H9 (cell line): ENCODE measurements around the gene ERBIN. TPM values are rescaled to one million over a fixed set of nuclear protein-coding genes. Genes with fewer than 3 reads are reported as not detected.

Experiments used
- DNase-seq: peaks from one replicate; pipeline ENCODE4 v3.0.0-alpha.2; 2017
- H2AFZ ChIP-seq: one replicate; pipeline ENCODE4 v1.6.1; 2013; ENCODE audit warnings: mild to moderate bottlenecking, low read length, control low read depth, moderate library complexity
- H2AK5ac ChIP-seq: 2 replicates; pipeline ENCODE4 v1.6.1; 2013; ENCODE audit warnings: low read length, control low read depth, mixed read lengths; ENCODE audit not compliant: insufficient read length
- H2BK120ac ChIP-seq: one replicate; pipeline ENCODE4 v1.6.1; 2013; ENCODE audit warnings: low read depth, mild to moderate bottlenecking, low read length, control low read depth, inconsistent platforms; ENCODE audit not compliant: poor library complexity, severe bottlenecking
- H2BK12ac ChIP-seq: 2 replicates; pipeline ENCODE4 v1.6.1; 2013; ENCODE audit warnings: low read length, control low read depth, mixed read lengths, low read depth; ENCODE audit not compliant: insufficient read length
- H2BK15ac ChIP-seq: 2 replicates; pipeline ENCODE4 v1.6.1; 2013; ENCODE audit warnings: low read depth, low read length, control low read depth
- H2BK20ac ChIP-seq: one replicate; pipeline ENCODE4 v1.6.1; 2013; ENCODE audit warnings: low read depth, mild to moderate bottlenecking, low read length, control low read depth, inconsistent platforms; ENCODE audit not compliant: poor library complexity, severe bottlenecking
- H2BK5ac ChIP-seq: 2 replicates; pipeline ENCODE4 v1.6.1; 2013; ENCODE audit warnings: low read length, control low read depth, mixed read lengths; ENCODE audit not compliant: insufficient read length
- H3K14ac ChIP-seq: 2 replicates; pipeline ENCODE4 v1.6.1; 2013; ENCODE audit warnings: low read length, control low read depth; ENCODE audit not compliant: insufficient read depth
- H3K18ac ChIP-seq: 2 replicates; pipeline ENCODE4 v1.6.1; 2013; ENCODE audit warnings: low read depth, mild to moderate bottlenecking, mixed read lengths, low read length, control low read depth; ENCODE audit not compliant: insufficient read length
- H3K23ac ChIP-seq: 2 replicates; pipeline ENCODE4 v1.6.1; 2013; ENCODE audit warnings: low read length, control low read depth, mixed read lengths, low read depth; ENCODE audit not compliant: insufficient read length
- H3K23me2 ChIP-seq: 2 replicates; pipeline ENCODE4 v1.6.1; 2013; ENCODE audit warnings: low read depth, mild to moderate bottlenecking, mixed read lengths, low read length, control low read depth; ENCODE audit not compliant: insufficient read length, poor library complexity, severe bottlenecking
- H3K27ac ChIP-seq: 2 replicates; pipeline ENCODE4 v1.5.1; 2013; ENCODE audit warnings: low read length, control low read depth, mixed read lengths, low read depth; ENCODE audit not compliant: insufficient read length
- H3K27me3 ChIP-seq: 2 replicates; pipeline ENCODE4 v1.6.1; 2013; ENCODE audit warnings: low read length, control low read depth, inconsistent platforms; ENCODE audit not compliant: insufficient read depth
- H3K4ac ChIP-seq: 2 replicates; pipeline ENCODE4 v1.6.1; 2013; ENCODE audit warnings: low read depth, mild to moderate bottlenecking, control low read depth, inconsistent platforms, low read length, moderate library complexity
- H3K4me1 ChIP-seq: 2 replicates; pipeline ENCODE4 v1.6.1; 2013; ENCODE audit warnings: low read length, control low read depth, inconsistent platforms; ENCODE audit not compliant: insufficient read depth
- H3K4me2 ChIP-seq: 2 replicates; pipeline ENCODE4 v1.6.1; 2013; ENCODE audit warnings: low read length, control low read depth, mixed read lengths; ENCODE audit not compliant: insufficient read length, insufficient read depth
- H3K56ac ChIP-seq: 2 replicates; pipeline ENCODE4 v1.6.1; 2013; ENCODE audit warnings: low read depth, mild to moderate bottlenecking, mixed read lengths, low read length, control low read depth; ENCODE audit not compliant: insufficient read length
- H3K79me1 ChIP-seq: 2 replicates; pipeline ENCODE4 v1.6.1; 2013; ENCODE audit warnings: low read depth, mild to moderate bottlenecking, moderate library complexity, low read length, control low read depth, inconsistent platforms; ENCODE audit not compliant: insufficient read depth, poor library complexity, severe bottlenecking
- H3K79me2 ChIP-seq: 2 replicates; pipeline ENCODE4 v1.6.1; 2013; ENCODE audit warnings: low read length, control low read depth, inconsistent platforms; ENCODE audit not compliant: insufficient read depth
- H3K9ac ChIP-seq: 2 replicates; pipeline ENCODE4 v1.6.1; 2013; ENCODE audit warnings: low read length, control low read depth, mixed read lengths; ENCODE audit not compliant: insufficient read length; ENCODE audit errors: extremely low read depth
- H3K9me3 ChIP-seq: one replicate; pipeline ENCODE4 v1.6.1; 2013; ENCODE audit warnings: low read depth, low read length, inconsistent platforms; ENCODE audit not compliant: control insufficient read depth
- H3T11ph ChIP-seq: one replicate; pipeline ENCODE4 v1.6.1; 2013; ENCODE audit warnings: mild to moderate bottlenecking, low read length, control low read depth, inconsistent platforms
- H4K20me1 ChIP-seq: one replicate; pipeline ENCODE4 v1.6.1; 2013; ENCODE audit not compliant: control insufficient read depth, insufficient read length, insufficient read depth
- H4K5ac ChIP-seq: 2 replicates; pipeline ENCODE4 v1.6.1; 2013; ENCODE audit warnings: low read depth, mild to moderate bottlenecking, mixed read lengths, low read length, control low read depth; ENCODE audit not compliant: insufficient read length
- H4K8ac ChIP-seq: replicated peaks from 2 replicates; pipeline ENCODE4 v1.6.1; 2013; ENCODE audit warnings: low read length, control low read depth, mixed read lengths, low read depth; ENCODE audit not compliant: insufficient read length
- H4K91ac ChIP-seq: 2 replicates; pipeline ENCODE4 v1.6.1; 2013; ENCODE audit warnings: low read depth, mild to moderate bottlenecking, moderate library complexity, mixed read lengths, low read length, control low read depth; ENCODE audit not compliant: insufficient read length
- H3K27ac Mint-ChIP-seq, 3 experiments: 2 replicates in 2 of 3; 3 replicates in 1 of 3; pipeline ENCODE4 v1.8.0; 2020 to 2021; ENCODE audit warnings: mixed read lengths in 3 of 3, mild to moderate bottlenecking in 1 of 3, moderate library complexity in 1 of 3
- H3K27me3 Mint-ChIP-seq: 2 replicates; pipeline ENCODE4 v1.8.0; 2021; ENCODE audit warnings: low read depth, mild to moderate bottlenecking, moderate library complexity, mixed read lengths
- H3K36me3 Mint-ChIP-seq, 3 experiments: 2 replicates in 2 of 3; 3 replicates in 1 of 3; pipeline ENCODE4 v1.8.0; 2020 to 2021; ENCODE audit warnings: low read depth in 3 of 3, mixed read lengths in 3 of 3; ENCODE audit not compliant: insufficient read depth in 1 of 3
- H3K4me1 Mint-ChIP-seq, 2 experiments: 2 replicates each; pipeline ENCODE4 v1.8.0; 2020; ENCODE audit warnings: mixed read lengths in 2 of 2
- H3K4me3 Mint-ChIP-seq, 2 experiments: 2 replicates in 1 of 2; 3 replicates in 1 of 2; pipeline ENCODE4 v1.8.0; 2020 to 2021; ENCODE audit warnings: mild to moderate bottlenecking in 2 of 2, mixed read lengths in 2 of 2, moderate library complexity in 1 of 2
- H3K9me3 Mint-ChIP-seq, 2 experiments: 2 replicates in 1 of 2; 3 replicates in 1 of 2; pipeline ENCODE4 v1.8.0; 2020; ENCODE audit warnings: mild to moderate bottlenecking in 2 of 2, mixed read lengths in 2 of 2, moderate library complexity in 1 of 2
- CTCF ChIP-seq: fragments of 200-600 bp; sonication (generic); conservative IDR thresholded peaks from 3 replicates; pipeline ENCODE4 v1.8.0; 2021; ENCODE audit warnings: antibody characterized with exemption, mild to moderate bottlenecking
- WGBS: extraction: QIAGEN DNeasy Blood & Tissue Kit; methylation state at CpG from one replicate; pipeline ENCODE4 v1.1.7; 2013; ENCODE audit warnings: missing lambda C conversion rate, low lambda C conversion rate, mixed read lengths; ENCODE audit not compliant: insufficient read length; ENCODE audit errors: extremely low coverage; 5-methylcytosine and 5-hydroxymethylcytosine counted together
- total RNA-seq: library from RNA; stranded (reverse); gene quantifications from 2 replicates; pipeline ENCODE4 v1.2.1, GENCODE V29; 2021

ERBIN gene
- total RNA-seq, 1 experiment from 2014 or later, result 42.9 TPM

- WGBS, result 100% methylated on average over 2 of the region's 7 CpGs
- Mint-ChIP-seq H3K27ac (peak overlapping the region in 2 of 3 experiments; percentile 49 to 90; a peak in 4 of 7 replicates), H3K9me3 (no peaks in the 10 kb centered on the region), H3K4me1 (peaks cover 14% of the 10 kb centered on the region in 2 experiments), H3K27me3 (no peaks in the 10 kb centered on the region), H3K4me3 (no peak overlapping the region; a peak in 1 of 5 replicates), H3K36me3 (peaks cover 3 to 16% (median 12%) of the 10 kb centered on the region in 3 experiments; a peak in 6 of 7 replicates)
- H3K14ac ChIP-seq, result no peak overlapping the region
- H4K5ac ChIP-seq, result no peak overlapping the region
- no peaks in the 10 kb centered on the region for H4K20me1 ChIP-seq
- H2BK120ac ChIP-seq, result no peak overlapping the region
- no peak overlapping the region for H2BK12ac ChIP-seq
- no peak overlapping the region for H2AFZ ChIP-seq
- no peak overlapping the region for H3T11ph ChIP-seq
- H3K23ac ChIP-seq, result no peak overlapping the region
- no peak overlapping the region for H3K4ac ChIP-seq
- TF ChIP-seq CTCF, result no peak
- H3K9ac ChIP-seq, result no peak overlapping the region
- no peak overlapping the region for H3K18ac ChIP-seq
- no peak overlapping the region for H2BK20ac ChIP-seq
- no peaks in the 10 kb centered on the region for H3K4me1 ChIP-seq
- H3K23me2 ChIP-seq, result no peaks in the 10 kb centered on the region
- DNase-seq, result no peak
- H4K8ac ChIP-seq, result no peak overlapping the region
- H3K56ac ChIP-seq, result no peak overlapping the region
- no peak overlapping the region for H3K4me2 ChIP-seq
- H3K27ac ChIP-seq, result no peak overlapping the region
- no peaks in the 10 kb centered on the region; the same call in 1 of the 2 replicates for H3K79me2 ChIP-seq
- H2AK5ac ChIP-seq, result no peak overlapping the region
- H2BK5ac ChIP-seq, result no peak overlapping the region
- H3K79me1 ChIP-seq, result peaks cover 5% of the 10 kb centered on the region
- no peaks in the 10 kb centered on the region for H3K9me3 ChIP-seq
- no peak overlapping the region for H4K91ac ChIP-seq
- H3K27me3 ChIP-seq, result no peaks in the 10 kb centered on the region
- no peak overlapping the region for H2BK15ac ChIP-seq
Measured at GRCh38 chr5:65992630-65993029, 66.3 kb downstream of the ERBIN start.
